Hematopoietic multipotent progenitor cell (in vitro differentiated cells): ENCODE measurements around the gene METTL3. TPM values are rescaled to one million over a fixed set of nuclear protein-coding genes. Genes with fewer than 3 reads are reported as not detected.

Experiments
- DNase-seq, 3 donors: peaks; one replicate each; pipeline ENCODE4 v3.0.0-alpha.2; 2011 to 2015; ENCODE audit warnings: low read depth in 2 of 3, low spot score in 2 of 3
- total RNA-seq: library from RNA; depleted of rRNA; stranded (reverse); fragments of >200 nt; gene quantifications from one replicate; pipeline ENCODE4 v1.2.3, GENCODE V29; 2012

METTL3 gene
- total RNA-seq, 1 donor = 126 TPM

DNA sequence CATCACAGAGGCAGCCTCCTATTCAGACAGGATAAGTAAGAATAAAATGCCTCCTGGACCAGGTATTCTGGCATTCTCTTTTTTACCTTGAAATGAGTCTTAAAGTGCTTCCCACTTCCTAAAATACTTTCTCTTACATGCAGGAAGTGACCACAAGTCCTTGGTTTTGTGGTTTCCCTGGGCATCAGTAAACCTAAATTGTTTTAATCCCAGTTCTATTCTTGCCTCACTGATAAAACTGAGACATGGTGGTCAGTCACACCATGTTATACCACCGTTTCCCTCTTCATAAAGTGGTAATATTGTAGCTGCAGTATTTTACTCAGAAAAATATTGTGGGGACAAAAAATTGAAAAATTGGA, 16.2 kb upstream of the METTL3 start:
- no peak for DNase-seq

GRCh38 chr14:21526672-21527317, 15.7 kb upstream of the METTL3 start:
- DNase-seq = no peak

DNA sequence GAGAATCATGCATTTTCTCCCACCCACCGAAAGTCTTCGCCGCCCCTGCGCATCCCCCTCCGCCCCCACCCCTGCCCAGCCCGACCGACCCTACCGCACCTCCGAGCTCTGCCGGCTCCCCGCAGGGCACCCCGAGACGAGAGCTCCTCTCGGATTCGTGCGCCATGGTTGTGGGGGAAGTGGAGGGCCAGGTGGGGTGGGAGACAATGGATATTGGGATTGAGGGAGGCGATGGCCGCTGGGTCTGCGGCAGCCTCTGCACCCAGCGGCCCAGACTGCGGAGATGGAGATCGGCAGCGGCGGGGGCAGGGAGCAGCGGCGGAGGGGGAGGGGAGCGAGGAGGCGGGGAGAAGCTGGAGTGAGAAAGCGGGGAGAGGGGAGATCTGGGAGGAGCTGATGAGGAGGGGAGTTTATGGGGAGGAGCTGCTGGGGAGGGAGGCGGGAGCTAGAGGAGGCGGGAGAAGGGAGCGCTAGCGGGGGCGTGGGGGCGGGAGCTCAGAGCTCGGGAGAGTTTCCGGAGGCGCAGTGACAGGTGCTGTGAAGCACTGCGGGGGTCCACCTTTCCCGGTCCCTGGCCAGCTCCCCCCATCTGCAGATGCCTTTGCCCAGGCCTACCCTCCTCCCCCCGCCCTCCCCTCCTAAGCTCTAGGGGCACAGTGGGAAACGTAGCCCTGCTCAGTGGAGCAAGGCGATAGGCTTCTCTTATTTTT, 15.0 kb upstream of the METTL3 start, which contains the start of gene SALL2:
Gene SALL2 (minus strand): TSS at position 385 of the 710 bp plus-strand sequence. CDS start 219 bp downstream, at position 166.
- DNase-seq = peak; percentile 14 to 72 (median 68)

DNA sequence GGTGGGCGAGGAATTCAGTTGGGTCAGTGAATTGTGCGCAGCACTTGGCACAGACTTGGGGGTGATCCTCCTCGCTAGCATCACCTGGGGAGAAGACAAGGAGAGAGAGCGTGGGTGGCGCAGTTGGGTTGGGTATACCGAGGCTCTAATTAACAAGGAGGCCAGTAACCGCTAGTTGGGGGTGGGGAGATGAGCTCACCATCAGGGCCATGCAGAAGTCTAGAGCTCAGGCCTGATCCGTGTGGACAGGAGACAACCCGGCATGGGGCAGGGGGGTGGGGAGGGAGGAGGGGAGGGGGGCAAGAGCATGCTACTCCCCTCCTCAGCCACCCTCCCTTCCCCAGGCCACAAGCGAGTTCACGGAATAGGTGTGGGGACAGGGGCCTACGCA, 14.4 kb upstream of the METTL3 start:
- no peak for DNase-seq

GRCh38 chr14:21524575-21525490, 13.7 kb upstream of the METTL3 start:
- no peak for DNase-seq

GRCh38 chr14:21523203-21523602, 12.1 kb upstream of the METTL3 start:
- DNase-seq = no peak

DNA sequence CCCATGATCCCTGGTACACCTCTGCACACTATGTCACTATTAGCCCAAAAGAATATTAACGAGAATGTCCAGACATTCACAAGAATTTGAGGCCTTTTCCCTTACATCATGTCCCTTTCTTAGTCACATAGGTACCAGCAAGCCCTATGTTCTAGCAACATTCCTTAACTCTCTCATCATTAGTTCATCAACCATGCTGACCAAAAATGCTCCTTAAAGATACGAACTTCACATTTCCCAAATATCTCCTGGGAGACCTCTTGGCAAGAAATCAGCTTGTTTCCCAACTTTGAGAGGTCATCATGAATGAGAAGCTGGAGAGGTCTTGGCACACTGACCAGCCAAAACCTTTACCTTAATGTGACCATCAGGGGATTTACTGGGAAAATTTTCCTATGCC, 10.4 kb upstream of the METTL3 start:
- DNase-seq = no peak

- no peak for DNase-seq
Measured at GRCh38 chr14:21520767-21521166, 9.6 kb upstream of the METTL3 start.

DNA sequence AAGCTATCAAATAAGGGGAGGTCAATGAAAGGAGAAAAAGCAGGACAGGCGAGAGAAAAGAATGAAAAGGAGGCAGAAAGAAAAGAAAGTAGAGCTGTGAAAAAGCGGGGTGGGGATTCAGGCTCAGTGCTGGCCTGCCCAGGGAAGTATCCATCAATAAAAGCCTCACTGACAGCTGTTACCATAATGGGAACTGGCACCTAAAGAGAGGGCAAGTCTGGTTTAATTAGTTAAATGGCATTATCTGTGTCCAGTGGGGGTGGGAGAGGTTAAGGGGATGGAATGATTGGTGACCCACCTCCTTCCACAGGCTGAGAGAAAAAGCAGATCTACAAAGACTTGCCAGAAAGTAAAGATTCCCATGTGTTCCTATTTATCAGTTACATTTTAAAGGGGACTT, 7.6 kb upstream of the METTL3 start:
- no peak for DNase-seq

DNA sequence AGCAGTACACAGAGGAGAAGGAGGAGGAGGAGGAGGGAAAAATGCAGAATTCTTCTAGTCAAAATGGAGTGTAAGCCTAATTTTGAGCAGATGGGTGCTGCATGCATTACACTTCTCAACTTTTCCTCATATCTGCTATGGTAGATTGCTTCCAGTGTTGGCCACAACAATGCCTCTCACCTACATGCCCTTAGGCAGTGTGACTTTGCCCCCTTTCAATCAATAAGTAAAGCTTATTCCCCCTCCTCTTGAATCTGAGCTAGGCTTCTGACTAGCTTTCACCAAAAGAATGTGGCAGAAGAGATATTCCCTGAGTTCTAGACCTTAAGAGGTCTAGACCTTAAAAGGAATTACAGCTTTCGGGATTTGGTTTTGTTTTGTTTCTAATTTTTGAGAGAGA, 3.2 kb upstream of the METTL3 start:
- no peak for DNase-seq

GRCh38 chr14:21509432-21510143, 1.6 kb downstream of the METTL3 start:
- no peak for DNase-seq

DNA sequence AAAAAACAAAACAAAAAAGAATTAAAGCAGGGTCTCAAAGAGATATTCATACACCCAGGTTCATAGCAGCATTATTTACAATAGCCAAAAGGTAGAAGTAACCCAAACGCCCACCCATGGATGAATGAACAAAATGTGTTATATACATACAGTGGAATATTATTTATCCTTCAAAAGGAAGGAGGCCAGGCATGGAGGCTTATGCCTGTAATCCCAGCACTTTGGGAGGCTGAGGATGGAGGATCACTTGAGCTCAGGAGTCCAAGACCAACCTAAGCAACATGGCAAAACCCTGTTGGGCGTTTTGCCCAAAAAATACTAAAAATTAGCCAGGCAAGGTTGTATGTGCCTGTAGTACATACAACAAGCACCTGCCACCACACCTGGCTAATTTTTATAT, 4.6 kb downstream of the METTL3 start:
- DNase-seq = no peak

- DNase-seq = peak in 1 of 3 donors; percentile 15
Measured at GRCh38 chr14:21505012-21505553, 6.1 kb downstream of the METTL3 start.

GRCh38 chr14:21503376-21503775, 7.8 kb downstream of the METTL3 start:
- DNase-seq = no peak

DNA sequence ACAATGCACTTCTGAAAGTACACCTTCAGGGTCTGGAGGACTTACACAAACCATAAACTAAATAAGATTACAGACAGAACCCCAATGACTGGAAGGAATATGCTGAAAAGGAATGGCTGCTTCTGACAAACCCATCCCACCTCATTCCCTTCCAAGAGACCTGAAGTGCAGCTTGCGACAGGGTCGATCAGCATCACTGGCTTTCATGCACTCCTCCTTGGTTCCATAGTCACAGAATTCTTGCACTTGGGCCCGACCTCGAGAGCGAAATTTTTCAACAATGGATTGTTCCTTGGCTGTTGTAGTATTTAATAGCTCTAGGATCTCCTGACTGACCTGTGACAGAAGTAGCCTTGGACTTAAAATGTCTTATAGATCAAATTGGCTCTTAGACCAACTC, 9.6 kb downstream of the METTL3 start:
- DNase-seq = no peak

DNA sequence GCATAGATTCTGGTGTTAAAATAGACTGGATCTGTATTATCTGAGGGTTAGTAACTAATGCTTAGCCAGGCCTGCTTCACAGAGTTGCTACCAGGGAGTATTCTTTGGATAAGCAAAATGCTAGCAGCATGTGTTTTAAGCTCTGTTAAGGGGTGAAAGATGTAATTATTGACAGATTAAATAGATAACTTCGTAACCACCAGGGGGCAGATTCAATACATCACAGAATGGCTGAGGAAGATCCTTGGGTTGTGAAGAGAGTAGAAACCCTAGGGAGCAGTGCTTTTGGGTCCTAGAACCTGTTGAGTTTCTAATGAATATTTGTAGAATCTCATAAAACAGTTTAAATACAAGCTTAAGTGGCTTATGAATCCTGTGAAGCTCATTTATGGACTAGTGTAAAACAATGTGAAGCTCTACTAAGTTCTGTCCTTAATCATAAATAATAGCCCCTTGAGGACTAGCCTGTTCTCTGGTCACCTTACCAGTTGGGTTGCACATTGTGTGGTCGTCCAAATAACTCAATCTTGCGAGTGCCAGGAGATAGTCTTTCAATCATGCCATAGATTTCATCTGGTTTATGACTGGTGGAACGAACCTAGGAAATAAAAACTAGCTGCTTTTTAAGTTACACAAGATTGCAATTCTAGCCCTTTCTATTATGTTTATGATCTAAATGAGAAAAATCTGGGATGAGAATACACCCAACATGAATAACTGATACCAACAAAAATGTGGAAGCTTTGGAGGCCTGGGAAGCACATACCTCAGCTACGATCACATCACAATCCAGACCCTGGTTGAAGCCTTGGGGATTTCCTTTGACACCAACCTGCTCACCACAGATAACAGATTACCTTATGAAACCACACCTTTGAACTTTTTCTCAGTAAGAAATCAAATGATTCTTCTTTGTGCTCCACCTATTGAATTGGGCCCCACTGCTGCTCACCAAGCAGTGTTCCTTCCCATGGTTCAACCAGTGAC, 12.3 kb downstream of the METTL3 start:
- peak in 2 of 3 donors; percentile 61 to 88 for DNase-seq

DNA sequence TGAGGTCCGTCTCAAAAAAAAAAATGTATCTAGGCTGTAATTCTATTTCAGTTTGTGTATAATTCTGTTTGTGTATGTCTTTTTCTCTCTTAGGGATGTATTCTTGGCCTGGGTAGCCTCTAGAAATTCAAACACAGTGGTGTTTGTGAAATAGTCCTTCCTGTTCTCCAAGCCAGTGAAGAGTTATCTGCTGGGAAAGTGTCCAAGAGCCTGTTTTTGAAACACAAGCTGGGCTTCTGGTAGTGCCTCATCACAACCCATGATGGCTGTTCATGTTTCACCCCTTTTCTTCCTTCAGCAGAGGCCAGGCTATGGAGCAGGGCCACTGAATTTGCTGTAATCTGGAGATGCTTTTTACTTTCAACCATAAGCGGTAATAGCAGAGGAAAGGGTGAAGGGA, 14.7 kb downstream of the METTL3 start:
- no peak for DNase-seq

- DNase-seq = no peak
Measured at GRCh38 chr14:21494902-21495762, 16.0 kb downstream of the METTL3 start.
